ENCODE data around the gene SH2D7.
"Not testable (repeated sequence)": the region's sequence is repeated elsewhere in the genome, so short reads cannot be mapped to it uniquely, and the experiment has no call there.

The SH2D7 gene

DNA sequence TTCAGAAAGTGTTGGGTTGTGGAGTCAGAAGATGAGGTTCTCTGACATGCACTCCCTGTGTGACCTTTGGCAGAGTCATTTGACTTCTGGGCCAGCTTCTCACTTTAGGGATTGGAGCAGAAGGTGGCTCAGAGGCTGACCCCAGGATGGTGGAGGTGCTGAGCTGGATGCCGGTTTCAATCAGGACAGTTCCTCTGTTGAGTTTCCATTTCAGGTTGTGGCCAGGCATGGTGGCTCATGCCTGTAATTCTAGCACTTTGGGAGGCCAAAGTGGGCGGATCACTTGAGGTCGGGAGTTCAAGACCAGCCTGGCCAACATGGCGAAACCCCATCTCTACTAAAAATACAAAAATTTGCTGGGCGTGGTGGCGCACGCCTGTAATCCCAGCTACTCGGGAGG, 58.7 kb downstream of the SH2D7 start:
- not testable (repeated sequence) for H3K27me3 Mint-ChIP-seq, H3K9me3 Mint-ChIP-seq, H3K27ac Mint-ChIP-seq, DNase-seq
- H3K4me3 Mint-ChIP-seq: peak overlapping the region; percentile 90
- peaks cover 18% of the 10 kb centered on the region for H3K36me3 Mint-ChIP-seq
- H3K4me1 Mint-ChIP-seq: peaks cover 48% of the 10 kb centered on the region
- CTCF ChIA-PET: interaction anchor here (1.6 to 2.9 kb wide), 2 partner anchors 25 to 44 kb away, joined by 4 to 11 read pairs; no protein-coding TSS in a partner anchor

All from activated naive CD4-positive, alpha-beta T cell treated with anti-CD3 and anti-CD28 coated beads, Interleukin-2, amount 10 ng/mL, durations not matched to agents 7 days and 5 days (primary cell).